HG03139 (cell line): Measurements from ENCODE around the gene SCNN1A.

Source experiments
- ATAC-seq: cut with Tn5 transposase; IDR thresholded peaks from one replicate; pipeline ENCODE4 v1.9.1; 2021; ENCODE audit not compliant: unreplicated experiment

Gene SCNN1A

DNA sequence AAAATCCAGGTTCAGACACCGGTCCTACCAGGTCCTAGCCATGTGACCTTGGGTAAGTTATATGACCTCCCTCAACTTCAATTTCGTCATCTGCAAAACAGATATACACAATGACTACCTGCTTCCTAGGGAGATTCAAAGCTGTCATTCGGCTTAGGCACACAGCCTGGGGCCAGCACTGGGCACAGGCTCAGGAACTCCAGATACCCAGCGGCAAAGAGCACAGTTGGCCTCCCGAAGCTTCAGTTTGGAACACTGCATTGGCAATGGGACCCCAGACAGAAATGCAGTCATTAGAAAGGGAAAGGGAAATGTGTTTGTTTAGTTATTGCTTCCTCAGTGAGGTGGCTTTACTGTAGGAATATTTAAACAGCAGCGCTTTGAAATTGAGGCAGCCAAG is 53.5 kb downstream of the SCNN1A start:
- ATAC-seq = no peak

DNA sequence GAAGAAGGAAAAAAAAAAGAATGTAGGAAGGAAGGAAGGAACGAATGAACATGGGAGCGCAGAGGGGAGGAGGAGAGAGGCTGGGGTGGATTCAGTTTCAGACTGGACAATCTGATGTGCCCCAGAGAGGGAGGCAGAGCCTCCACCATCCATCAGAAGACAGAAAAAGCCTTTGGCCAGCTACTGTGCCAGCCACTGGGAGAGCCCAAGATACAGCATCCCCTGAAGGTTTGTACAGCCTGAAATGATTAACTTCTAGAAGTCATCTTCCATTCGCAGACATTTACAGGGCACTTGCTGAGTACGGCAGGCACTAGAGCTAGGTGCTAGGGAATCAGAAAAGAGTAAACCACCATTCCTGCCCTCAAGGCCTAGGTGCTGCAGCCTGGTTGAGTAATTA is 55.9 kb downstream of the SCNN1A start:
- ATAC-seq = no peak

DNA sequence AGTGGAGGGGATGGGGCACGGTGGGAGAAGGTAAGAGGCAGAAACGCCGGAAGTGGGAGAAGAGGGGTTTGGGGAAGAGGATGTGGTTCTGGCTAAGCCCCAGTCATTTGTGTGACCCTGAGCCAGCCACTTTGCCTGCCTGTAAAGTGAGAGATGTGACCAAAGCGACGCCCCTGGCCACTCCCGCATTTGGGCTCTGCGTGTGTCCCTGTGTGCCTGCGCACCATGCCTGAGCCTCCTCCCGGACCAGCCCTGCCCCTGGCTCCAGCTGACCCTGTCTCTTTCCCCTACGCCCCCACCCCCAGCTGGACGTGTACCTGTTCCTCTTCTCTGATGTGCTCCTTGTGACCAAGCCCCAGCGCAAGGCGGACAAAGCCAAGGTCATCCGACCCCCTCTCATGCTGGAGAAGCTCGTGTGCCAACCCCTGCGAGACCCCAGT is 56.9 kb downstream of the SCNN1A start:
- no peak for ATAC-seq

DNA sequence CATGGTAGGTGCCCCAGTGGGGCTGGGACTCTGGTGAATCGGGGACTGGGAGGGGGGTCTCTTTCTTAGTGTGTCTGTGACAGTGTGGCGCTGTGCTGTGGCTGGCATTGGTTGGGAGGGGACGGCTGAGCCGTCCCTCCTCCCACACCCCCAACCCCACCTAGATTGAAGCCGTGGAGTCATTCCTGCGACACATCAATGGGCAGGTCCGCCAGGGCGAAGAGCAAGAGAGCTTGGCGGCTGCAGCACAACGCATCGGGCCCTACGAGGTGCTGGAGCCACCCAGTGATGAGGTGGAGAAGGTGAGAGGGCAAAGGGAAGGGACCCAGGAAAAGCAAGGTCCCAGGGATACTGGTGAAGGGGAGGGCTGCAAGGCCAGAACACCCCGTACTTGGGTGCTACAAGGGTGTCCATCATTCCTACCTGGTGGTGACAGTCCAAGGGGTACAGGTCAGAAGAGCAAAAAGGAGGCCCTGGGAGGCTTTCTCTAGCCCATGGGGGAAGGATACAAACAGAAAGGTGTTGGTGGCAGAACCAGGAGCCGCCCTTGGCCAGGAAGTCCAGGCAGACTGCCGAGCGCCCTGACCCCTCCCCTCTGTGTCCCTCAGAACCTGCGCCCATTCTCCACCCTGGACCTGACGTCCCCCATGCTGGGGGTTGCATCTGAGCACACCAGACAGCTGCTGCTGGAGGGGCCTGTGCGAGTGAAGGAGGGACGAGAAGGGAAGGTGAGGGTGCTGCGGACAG is 57.5 kb downstream of the SCNN1A start:
- no peak for ATAC-seq

DNA sequence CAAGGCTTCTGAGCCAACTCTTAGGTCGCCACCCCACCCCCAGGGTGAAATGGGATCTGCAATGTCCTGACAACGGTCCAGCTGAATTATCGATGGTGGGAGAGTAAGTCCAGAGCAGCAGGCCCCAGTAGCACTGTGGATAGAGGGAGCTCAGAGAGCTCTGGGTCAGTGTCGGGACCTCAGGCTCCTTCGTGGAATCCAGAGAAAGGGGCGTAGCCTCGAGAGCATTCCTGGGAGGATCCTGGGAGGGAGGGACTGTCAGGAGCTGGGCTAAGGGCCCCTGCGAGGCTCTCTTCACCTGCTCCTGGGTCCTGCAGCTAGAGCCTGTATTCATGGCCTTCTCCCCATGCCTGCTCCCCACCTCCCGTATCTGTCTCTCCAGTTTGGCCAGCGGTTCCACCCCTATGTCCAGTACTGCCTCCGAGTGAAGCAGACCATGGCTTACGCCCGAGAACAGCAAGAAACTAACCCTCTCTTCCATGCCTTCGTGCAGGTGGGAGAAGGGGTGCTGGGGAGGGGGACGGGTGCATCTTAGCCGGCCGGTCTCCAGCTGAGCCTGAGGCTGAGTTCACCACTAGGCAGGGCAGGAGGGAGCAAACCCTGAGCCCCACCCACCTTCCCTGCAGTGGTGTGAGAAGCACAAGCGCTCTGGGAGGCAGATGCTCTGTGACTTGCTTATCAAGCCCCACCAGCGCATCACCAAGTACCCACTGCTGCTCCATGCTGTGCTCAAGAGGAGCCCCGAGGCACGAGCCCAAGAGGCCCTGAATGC is 58.3 kb downstream of the SCNN1A start:
- ATAC-seq = no peak

DNA sequence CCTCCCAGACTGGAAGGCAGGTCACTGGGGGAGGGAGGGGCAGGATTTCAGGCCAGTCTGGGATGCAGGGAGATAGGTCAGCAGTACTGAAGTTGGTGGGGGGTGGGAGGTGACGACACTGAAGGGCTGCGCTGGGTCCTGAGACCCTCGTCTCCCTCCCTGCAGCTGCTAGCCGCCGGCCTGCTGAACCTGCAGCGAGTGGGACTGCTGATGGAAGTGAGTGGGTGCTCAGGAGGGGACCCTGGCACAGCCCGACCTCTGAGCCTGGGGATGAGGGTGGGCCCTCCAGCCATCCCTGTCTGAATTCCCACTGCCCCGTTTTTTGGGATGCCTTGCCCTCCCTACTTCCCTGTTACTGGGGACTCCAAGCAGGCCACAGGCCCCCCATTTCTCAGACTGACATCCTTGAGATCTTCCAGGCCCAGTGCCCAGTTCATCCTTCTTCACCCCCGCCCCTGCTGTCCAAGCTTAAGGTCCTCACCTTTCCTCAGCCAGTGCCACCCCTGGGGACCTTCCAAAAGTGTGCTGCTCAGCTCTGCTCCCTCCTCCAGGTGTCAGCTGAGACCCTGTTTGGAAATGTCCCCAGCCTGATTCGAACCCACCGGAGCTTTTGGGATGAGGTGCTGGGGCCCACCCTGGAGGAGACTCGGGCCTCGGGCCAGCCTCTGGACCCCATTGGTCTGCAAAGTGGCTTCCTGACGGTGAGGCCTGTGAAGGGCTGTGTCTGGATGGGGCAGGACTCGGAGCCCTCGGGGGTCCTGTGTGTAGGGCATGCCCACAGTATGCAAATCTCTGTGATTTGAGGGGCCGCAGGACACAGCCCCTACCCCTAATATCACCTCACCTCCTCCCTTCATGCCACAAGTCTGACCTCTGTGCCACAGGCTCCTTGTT is 59.4 kb downstream of the SCNN1A start:
- no peak for ATAC-seq

DNA sequence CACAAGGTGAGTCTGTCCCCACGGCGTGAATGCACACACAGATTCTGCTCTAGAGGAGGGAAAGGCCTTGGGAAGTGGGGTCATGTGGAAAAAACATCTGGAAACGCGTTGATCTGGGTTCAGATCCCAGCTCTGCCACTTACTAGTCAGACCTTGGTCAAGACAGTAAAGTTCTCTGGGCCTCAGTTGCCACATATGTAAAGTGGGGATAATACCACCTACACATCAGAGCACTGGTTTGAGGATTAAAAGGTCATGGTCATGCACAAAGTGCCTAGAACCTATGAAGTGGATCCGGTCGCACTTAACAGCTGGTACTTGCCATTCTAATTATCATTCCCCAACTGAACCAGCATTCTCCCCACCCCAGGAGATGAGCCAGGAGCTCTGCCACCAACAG is 60.2 kb downstream of the SCNN1A start:
- ATAC-seq = no peak

DNA sequence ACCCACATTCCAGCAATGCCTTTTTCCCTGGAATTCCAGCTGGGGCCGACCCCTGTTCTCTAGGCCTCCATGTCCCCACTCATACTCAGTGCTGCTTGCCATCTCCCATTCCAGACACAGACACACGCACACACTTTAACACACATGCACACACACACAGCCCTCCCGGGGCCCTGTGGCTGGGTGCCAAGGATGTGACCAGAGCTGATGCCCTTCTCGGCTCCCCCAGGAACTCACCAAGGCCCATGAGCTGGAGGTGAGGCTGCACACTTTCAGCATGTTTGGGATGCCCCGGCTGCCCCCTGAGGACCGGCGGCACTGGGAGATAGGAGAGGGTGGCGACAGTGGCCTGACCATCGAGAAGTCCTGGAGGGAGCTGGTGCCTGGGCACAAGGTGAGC is 60.6 kb downstream of the SCNN1A start:
- ATAC-seq = no peak

DNA sequence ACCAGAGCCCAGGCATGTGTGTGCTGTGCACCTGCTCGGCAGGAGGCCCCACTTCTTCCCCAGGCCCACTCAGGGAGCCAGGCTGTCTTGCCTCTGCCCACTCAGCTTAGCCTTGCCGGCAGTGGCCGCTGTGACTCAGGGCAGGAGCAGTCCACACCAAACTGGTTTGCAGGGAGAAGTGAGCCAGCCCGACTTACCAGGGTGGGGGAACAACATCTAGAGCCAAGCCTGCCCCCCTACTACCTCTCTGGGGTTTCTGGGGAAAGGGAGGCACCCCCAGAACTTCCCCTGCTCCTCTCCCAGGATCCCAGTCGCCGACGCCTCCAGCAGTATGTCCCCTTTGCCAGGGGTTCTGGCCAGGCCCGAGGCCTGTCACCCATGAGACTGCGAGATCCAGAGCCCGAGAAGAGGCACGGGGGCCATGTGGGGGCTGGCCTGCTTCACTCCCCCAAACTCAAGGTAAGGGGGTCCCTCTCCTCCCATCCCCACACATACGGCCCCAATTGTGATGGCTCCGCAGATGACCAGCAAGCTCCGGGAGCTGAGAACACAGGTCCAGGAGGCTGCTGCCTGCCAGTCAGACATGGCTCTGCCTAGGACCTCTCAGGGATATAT is 61.9 kb downstream of the SCNN1A start:
- no peak for ATAC-seq

DNA sequence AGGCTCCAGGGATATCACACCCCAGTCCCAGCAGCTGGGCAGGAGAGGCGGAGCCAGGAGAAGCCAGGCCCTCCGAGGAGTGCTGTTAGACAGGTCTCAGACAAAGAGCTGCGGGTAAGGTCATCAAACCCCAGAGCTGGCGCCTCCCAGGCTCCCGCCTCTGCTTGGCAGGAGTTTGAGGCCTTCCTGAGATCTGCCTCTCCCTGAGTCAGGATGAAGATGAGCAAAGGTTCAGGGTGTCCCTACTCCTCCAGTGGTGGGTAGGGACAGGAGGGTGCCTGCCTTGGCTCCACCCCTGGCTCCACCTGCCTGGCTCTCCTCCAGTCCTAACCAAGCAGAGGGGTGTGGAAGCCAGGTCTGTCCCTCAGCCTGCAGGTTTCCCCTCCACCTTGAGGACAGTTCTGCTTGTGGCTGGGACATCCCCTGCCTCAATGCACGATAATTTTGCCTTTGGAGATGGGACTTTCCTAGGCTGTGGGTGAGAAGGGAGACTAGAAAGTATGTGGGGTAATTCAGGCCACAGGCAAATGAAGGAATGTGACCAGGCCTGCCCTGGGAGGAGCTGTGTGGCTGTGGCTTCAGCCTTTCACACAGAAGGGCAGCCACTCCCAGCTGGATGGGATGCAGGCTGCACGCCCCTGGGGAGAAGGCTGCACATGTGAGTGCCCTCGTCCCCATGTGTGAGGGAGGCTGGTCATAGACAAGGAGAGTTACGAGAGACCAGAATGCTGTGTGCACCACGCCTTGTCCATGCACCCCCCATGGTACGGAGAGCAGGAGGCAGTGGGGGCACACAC is 62.6 kb downstream of the SCNN1A start:
- ATAC-seq = no peak

DNA sequence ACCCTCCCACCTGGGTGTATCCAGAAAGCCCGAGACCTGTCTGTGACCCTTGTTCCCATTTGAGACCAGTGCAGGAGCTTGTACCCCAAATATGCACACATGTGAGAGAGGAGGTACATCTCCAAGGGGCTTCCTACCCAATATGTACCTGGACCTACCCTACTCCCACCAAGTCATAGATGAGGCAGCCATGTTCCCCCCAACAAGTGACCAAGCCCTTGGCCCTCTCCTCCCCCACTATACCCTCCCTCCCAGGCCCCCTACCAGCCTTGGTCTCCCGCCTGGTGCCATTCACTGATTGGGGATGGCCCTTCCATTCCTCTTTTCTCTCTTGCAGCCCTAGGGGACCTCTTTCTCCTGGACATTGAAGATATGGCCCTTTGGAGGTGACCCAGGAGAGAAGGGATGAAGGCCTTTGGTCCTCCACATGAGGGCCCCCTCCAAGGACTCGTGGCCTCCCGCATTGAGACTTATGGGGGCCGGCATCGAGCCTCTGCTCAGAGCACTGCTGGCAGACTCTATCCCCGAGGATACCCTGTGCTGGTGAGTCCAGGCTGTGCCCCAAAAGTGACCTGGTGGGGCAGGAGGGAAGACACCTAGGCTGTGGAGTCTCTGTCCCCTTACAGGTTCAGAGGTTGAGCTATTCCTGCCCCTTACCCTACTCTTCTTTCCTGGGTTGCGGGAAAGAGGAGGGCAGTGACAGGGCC is 63.4 kb downstream of the SCNN1A start:
- ATAC-seq = no peak

DNA sequence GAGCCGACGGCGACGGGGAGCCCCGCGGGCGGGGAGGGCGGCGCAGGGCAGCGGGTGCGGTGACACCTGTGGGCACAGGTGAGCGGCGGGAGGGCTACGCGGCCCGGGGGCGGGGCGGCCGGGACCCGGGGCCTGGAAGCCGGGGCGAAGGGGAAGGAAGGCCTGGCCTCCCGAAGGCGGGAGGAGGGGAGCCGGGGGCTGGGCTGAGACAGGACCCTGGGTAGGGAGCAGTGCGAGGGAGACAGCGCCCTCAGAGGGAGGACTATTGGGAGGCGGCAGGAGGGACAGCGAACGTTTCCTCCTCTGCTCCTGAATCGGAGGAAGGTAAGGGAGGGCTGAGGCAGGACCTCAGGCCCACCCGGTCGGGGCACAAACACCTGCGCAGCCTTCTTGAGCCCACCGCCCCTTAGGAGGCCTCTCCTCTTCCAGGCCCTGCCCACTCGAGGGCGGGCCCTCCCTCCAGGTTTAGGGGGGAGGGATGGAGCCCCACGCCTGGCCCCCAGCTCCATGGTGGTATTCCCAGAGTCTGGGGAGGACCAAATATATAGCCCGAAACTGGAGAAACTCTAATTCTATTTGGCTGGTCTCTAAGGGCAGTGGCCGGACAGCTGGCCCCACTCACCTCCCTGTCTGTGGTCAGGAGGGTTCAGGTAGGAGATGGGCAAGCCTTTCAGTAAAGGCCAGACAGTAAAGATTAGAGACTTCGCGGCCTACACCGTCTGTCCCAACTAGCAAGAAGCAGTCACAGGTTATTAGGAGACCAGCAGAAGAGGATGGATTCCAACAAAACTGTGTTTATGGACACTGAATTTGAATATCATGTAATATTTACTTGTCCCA is 64.4 kb downstream of the SCNN1A start:
- no peak for ATAC-seq

DNA sequence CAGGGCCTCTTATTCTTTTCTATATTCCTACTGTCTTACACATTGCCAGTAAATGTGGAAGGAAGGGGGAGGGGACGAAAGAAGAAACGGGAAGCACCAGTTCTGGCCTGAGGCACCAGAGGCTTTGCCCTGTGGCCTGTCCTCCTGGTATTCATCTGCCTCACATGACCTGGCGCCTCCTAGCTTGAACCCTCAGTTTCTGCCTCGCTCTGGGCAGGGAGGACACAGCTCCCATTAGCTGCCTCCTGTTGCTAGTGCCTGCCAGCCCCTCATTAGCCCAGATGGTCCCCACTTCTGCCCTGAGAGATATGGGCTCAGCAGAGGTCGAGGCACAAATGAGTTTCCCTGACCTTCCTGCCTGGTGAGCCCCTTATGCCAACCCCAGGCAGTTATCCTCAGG is 67.8 kb downstream of the SCNN1A start:
- ATAC-seq = no peak

DNA sequence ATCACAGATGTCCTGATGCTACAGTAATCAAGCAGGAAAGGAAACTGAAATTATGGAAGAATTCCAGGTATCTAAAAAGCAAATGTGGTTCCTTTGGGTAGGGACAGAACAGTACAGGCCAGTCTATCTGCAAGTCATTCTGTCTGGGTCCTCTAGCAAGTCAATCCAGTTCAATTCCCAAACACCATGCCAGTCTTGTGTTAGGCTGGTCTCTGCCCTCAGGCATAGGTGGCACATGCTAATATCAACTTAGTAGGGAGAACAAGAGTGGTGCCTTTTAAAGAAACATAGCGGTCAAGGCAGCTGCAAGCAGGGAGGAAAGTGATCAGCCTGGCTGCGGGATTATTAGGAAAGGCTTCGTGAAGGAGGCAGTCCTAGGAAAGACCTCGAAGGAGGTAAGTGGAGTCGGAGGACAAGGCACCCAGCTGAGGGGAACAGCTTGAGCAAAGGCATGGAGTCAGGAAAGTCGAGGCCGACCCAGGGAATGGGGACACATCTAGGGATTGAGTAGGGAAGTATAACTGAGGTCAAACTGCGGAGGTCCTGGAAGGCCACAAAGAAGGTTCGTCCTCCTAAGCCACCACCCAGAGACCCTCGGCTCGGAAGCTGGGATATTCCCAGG is 68.7 kb downstream of the SCNN1A start:
- no peak for ATAC-seq

DNA sequence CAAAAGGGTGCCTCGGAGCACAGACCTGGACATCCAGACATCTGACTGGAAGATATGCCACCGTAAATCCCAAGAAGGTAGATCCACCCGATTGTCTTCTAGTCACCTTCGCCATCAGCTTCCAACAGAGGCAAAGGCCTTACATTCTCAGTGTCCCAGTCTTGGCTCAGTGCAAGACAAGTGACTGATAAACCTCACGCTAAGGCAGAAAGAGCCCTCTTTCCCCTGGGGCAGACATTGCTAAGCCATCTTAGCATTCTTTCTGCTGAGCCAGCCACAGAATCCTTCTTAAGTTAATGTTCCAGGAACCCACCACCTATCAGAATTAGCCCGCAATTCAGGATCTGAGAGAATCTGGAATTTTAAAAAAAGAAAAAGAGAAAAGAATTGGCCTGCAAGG is 69.2 kb downstream of the SCNN1A start:
- no peak for ATAC-seq

DNA sequence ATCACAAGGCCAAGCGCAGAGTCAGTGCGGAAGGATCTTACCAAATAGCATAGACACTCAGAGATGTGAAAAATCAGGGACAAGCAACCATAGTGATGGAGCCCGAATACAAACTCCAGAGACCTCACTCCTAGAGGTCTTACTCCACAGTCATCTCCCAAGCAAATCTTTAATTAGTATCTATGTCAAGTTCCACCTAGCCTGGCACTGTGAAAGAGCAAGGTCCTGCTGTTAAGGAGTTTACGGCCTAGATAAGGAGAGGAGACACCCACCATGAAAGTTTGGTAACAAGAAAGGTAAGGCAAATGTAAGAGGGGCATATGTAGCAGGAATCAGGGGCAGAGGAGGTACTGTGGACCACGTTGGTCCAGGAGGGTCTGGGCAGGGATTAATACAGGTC is 72.3 kb downstream of the SCNN1A start:
- ATAC-seq = no peak

DNA sequence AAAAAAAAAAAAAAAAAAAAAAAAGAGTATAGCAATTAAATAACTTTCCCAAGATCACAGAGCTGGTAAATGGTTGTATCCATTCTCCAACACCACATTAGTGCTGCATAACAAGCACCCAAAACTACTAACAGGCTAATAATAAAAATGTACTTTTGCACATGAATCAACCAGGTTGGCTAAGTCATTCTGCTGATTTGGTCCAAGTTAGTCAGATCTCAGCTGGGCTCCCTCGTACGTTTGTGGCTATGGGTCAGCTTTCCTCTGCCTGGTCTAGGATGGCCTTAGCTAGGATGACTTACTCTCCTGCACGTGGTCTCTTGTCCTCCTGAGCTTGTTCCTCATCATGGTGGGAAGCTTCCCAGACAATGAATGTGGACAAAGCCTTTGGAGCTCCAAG is 72.7 kb downstream of the SCNN1A start:
- no peak for ATAC-seq

DNA sequence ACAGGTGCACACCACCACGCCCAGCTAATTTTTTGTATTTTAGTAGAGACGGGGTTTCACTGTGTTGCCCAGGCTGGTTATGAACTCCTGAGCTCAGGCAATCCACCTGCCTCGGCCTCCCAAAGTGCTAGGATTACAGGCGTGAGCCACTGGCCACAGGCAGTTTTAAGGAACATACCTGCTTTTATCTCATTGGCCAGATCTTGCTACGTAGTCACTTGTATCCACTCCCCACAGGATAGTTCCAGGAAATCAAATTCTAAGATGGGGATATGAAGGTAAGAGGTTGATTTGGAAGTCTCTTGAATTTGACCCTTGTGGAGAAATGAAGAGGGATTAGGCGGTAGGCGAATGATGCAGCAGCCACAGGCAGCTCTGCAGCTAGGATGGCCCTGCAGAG is 73.6 kb downstream of the SCNN1A start:
- no peak for ATAC-seq
